ENCODE measurements around the gene DAB1. TPM values are rescaled to one million over a fixed set of nuclear protein-coding genes. Genes with fewer than 3 reads are reported as not detected.

Gene DAB1
- total RNA-seq, 1 experiment from 2014 or later: not detected

GRCh38 chr1:56954664-56955063 is 469.2 kb downstream of the DAB1 start:
- no peak for DNase-seq (ENCODE audit: low read depth)

GRCh38 chr1:56953386-56953785 is 470.5 kb downstream of the DAB1 start:
- DNase-seq (ENCODE audit: low read depth): no peak

DNA sequence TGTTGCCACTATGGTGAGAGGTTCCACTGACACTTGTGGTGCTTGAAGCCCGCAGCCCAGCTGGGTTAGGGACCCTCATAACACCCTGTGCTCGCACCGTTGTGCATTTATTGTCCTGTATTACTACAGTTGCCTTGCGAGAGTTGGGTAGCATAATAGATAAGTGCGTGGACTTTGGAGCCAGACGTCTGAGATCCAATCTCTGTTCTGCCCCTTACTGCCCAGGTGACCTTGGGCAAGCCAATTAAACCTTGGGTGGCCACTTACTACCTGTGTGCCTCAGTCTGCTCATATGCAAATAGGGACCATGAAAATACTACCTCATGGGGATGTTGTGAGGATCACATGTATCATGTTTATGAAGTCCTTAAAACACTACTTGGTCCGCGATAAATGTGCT is 471.4 kb downstream of the DAB1 start:
- DNase-seq (ENCODE audit: low read depth): no peak

DNA sequence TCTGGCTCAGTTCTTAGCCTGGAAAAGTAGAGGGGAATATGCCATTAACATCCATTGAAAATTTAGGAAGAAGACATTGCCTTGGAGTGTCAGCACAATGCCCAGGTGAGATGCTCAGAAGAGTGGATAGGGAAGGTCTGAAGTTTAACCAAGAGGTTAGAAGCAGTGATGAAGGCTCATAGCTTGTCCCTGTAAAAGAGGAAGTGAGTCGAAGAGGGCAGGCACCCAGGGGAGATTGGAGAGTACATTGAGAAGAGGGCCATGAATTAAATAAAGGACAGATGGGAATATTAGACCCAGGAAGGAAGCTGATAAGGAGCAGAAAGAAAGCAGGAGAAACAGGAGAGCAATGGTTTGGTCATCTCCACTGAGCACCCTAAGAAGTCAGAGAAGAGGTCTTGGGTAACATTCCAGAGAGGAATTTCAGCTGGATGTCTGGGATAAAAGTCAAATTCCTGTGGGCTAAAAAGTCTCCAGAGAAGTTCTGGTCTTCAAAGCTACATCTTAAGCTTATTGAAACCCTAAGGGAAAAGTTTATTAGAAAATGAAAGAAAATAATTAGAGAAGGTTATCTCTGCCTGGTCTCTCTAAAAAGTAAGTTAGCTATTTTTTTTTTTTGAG is 475.3 kb downstream of the DAB1 start:
- DNase-seq (ENCODE audit: low read depth): no peak
